Cardiac muscle cell (in vitro differentiated cells and primary cell): ENCODE data around the gene IMMP2L. TPM values are rescaled to one million over a fixed set of nuclear protein-coding genes. Genes with fewer than 3 reads are reported as not detected.

Experiments
- DNase-seq, 2 donors: peaks; one replicate each; pipeline versions ENCODE4 v3.0.0 to v3.0.0-alpha.2; 2010 to 2017; ENCODE audit warnings: low read depth in 1 of 2, low spot score in 1 of 2
- H3K27ac ChIP-seq: fragments of 200-600 bp; sonication (generic); 2 replicates; pipeline ENCODE4 v1.5.1; 2016
- H3K27me3 ChIP-seq: fragments of 200-600 bp; sonication (generic); 2 replicates; pipeline ENCODE4 v1.6.0; 2016; ENCODE audit warnings: control low read depth
- H3K36me3 ChIP-seq: fragments of 200-600 bp; sonication (generic); 2 replicates; pipeline ENCODE4 v1.5.1; 2016; ENCODE audit warnings: control low read depth
- H3K4me1 ChIP-seq: fragments of 200-600 bp; sonication (generic); 2 replicates; pipeline ENCODE4 v1.8.1; 2017; ENCODE audit warnings: low read depth, mild to moderate bottlenecking, mixed run types
- H3K4me3 ChIP-seq: fragments of 200-600 bp; sonication (generic); 2 replicates; pipeline ENCODE4 v1.5.1; 2016; ENCODE audit warnings: mild to moderate bottlenecking
- H3K9me3 ChIP-seq: fragments of 200-600 bp; sonication (generic); 2 replicates; pipeline ENCODE4 v1.5.1; 2017; ENCODE audit warnings: low read depth, mild to moderate bottlenecking, control low read depth
- polyA plus RNA-seq: library from polyadenylated mRNA; unstranded; fragments of >200 nt; fragmentation: Nextera tagmentation; extraction: Ambion mirVana; gene quantifications from 2 replicates; pipeline ENCODE4 v1.2.1, GENCODE V29; 2016
- total RNA-seq: library from RNA; depleted of rRNA; stranded (reverse); fragments of >200 nt; gene quantifications from 2 replicates; pipeline ENCODE4 v1.2.3, GENCODE V29; 2016
- TF ChIP-seq, protein P1 (sequence below): IDR thresholded peaks from 2 replicates; pipeline ENCODE4 v1.5.1; 2012; ENCODE audit warnings: low read depth, mild to moderate bottlenecking, low read length

Gene IMMP2L
- total and polyA plus RNA-seq, 2 experiments from 2014 or later, result 6.0 to 11.9 TPM

- DNase-seq, result no peak
- no peaks in the 10 kb centered on the region for H3K27me3 ChIP-seq
- H3K36me3 ChIP-seq, result no peaks in the 10 kb centered on the region
- peaks cover 23% of the 10 kb centered on the region for H3K4me1 ChIP-seq
- H3K27ac ChIP-seq, result no peak overlapping the region
- TF ChIP-seq, protein P1, sequence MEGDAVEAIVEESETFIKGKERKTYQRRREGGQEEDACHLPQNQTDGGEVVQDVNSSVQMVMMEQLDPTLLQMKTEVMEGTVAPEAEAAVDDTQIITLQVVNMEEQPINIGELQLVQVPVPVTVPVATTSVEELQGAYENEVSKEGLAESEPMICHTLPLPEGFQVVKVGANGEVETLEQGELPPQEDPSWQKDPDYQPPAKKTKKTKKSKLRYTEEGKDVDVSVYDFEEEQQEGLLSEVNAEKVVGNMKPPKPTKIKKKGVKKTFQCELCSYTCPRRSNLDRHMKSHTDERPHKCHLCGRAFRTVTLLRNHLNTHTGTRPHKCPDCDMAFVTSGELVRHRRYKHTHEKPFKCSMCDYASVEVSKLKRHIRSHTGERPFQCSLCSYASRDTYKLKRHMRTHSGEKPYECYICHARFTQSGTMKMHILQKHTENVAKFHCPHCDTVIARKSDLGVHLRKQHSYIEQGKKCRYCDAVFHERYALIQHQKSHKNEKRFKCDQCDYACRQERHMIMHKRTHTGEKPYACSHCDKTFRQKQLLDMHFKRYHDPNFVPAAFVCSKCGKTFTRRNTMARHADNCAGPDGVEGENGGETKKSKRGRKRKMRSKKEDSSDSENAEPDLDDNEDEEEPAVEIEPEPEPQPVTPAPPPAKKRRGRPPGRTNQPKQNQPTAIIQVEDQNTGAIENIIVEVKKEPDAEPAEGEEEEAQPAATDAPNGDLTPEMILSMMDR, result no peak
- no peak overlapping the region for H3K4me3 ChIP-seq
- H3K9me3 ChIP-seq, result no peaks in the 10 kb centered on the region
Measured at GRCh38 chr7:110974441-110974840, 587.9 kb downstream of the IMMP2L start.

DNA sequence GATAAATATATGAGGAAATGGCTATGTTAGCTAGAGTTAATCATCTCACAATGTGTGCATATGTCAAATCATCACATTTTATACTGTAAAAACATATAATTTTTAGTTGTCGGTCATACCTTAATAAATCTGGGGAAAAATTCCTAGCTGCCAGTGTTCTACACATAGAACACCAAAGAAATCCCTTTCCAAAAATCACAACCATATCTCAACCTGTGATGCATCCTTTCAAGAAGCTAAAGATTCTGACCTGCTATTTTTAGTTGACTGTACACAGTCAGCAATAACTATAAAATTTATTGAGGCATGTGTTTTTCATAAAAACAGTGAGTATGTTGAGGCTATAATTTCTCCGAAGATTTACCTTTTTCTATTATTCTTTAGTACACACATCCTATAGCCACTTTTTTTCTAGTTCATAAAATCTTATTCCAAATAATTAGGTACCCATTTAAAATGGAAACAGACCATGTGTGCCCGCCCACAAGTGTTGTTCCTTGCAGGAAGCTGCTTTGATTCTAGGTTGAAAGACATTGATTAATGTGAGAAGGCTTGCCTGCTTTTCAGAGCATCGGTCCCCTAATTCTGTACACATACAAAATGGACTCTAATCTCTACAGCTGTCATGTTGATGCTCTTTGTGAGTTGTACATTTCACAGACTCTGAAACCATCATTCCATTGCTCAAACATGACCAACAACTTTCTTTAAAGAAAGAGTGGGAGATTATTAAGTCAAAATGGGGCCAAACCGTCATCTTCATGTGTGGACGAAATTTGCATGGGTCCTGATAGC lies 588.9 kb downstream of the IMMP2L start:
- Histone ChIP-seq H3K36me3 (no peaks in the 10 kb centered on the region), H3K4me1 (peaks cover 23% of the 10 kb centered on the region), H3K9me3 (no peaks in the 10 kb centered on the region), H3K4me3 (no peak overlapping the region), H3K27me3 (no peaks in the 10 kb centered on the region), H3K27ac (no peak overlapping the region)
- peak in 1 of 2 donors; percentile 52 for DNase-seq
- TF ChIP-seq, protein P1, result no peak

DNA sequence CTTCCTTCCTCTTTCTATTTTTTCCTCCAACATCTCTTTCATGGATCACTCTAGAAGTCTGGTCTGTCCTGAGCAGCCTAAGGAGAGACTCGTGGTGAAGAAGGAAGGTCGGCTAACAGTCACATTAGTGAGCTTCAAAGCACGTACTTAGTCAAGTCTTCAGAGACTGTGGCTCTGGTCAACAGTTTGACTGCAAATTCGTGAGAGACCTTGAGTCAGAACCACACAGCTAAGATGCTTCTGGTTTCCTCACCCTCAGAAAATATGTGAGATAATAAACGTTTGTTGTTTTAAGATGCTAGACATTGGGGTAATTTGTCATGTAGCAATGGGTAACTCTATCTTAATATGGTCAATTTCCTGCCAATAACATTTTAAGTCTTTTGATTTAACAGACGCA lies 597.5 kb downstream of the IMMP2L start:
- TF ChIP-seq, protein P1, result no peak
- no peak overlapping the region for H3K27ac ChIP-seq

GRCh38 chr7:110962826-110963225 lies 599.5 kb downstream of the IMMP2L start:
- TF ChIP-seq, protein P1, result no peak
- no peak for DNase-seq
- no peak overlapping the region for H3K4me3 ChIP-seq
- H3K4me1 ChIP-seq, result no peaks in the 10 kb centered on the region
- H3K36me3 ChIP-seq, result no peaks in the 10 kb centered on the region
- H3K27ac ChIP-seq, result no peak overlapping the region
- H3K9me3 ChIP-seq, result no peaks in the 10 kb centered on the region
- no peaks in the 10 kb centered on the region for H3K27me3 ChIP-seq

More for the DNA sequence above, 597.5 kb downstream of the IMMP2L start:
- Histone ChIP-seq H3K4me1 (no peaks in the 10 kb centered on the region), H3K4me3 (no peak overlapping the region), H3K36me3 (no peaks in the 10 kb centered on the region), H3K9me3 (no peaks in the 10 kb centered on the region), H3K27me3 (no peaks in the 10 kb centered on the region)
- DNase-seq, result no peak

- TF ChIP-seq, protein P1, result no peak
- Histone ChIP-seq H3K9me3 (no peaks in the 10 kb centered on the region), H3K27me3 (no peaks in the 10 kb centered on the region), H3K4me3 (no peak overlapping the region), H3K4me1 (no peaks in the 10 kb centered on the region), H3K36me3 (no peaks in the 10 kb centered on the region), H3K27ac (no peak overlapping the region)
- peak in 1 of 2 donors; percentile 3 for DNase-seq
Measured at GRCh38 chr7:110962374-110962773, 599.9 kb downstream of the IMMP2L start.
